GM18511 (cell line): Measurements from ENCODE around the gene KIF12.
"Not testable (repeated sequence)": the region's sequence is repeated elsewhere in the genome, so short reads cannot be mapped to it uniquely, and the experiment has no call there.

Experiments
- ATAC-seq: cut with Tn5 transposase; IDR thresholded peaks from one replicate; pipeline ENCODE4 v1.9.1; 2021; ENCODE audit warnings: mild to moderate bottlenecking, moderate library complexity; ENCODE audit not compliant: unreplicated experiment

Gene KIF12

DNA sequence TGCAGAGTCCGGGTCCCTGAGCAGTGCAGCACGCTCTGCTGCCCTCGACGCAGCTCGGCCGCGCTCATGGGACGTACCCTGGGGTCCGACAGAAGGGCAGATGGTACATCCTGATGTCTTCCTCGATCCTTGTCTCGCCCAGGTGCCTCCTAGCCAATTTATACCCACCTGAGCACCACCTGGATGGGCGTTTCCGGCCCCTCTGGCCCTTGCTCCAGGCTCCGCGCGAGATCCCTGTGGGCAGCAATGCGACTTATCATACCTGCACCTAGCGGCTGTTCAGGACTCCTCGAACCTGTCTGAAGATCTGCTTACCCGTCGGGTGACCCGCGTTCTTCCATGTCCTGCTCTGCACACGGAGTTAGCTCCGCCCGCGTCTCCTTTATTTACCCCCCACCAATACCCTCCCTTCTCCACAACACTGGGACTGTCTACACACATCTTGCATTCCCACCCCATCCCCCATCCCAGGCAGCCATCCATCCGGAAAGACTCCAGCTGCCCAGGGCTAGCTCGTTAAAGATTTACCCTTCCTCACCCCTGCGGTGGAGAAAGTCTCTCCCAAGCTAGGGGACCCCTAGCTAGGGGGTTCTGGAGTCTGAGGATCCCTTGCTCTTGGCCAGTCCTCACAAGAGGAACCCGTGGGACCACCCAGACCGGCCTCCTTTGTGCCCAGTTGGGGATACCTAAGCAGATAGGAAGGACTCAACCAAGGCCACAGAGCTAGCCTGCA, at the start of gene KIF12:
TSS of gene KIF12 (minus strand) at position 357 of the 733 bp plus-strand sequence. CDS start at position 341, 16 bp downstream.
- ATAC-seq, result no peak

DNA sequence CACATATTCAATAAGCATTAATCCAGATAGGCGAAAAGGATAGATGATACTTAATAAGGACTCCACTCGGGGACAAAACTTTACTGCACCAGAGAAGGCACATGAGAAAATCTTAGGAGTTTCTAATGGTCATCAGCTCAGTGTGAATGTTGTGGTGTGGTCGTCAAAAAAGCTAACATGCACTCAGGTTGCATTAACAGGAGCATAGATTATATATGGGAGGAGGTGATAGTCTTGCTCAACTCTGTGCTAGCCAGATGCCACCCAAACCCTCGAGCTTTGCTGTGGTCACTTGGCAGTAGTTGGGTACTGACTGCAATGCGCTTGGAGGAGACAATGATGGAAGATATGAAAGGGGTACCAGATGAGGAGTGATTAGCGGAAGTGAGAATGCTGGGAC, 47.6 kb upstream of the KIF12 start:
- ATAC-seq, result no peak

DNA sequence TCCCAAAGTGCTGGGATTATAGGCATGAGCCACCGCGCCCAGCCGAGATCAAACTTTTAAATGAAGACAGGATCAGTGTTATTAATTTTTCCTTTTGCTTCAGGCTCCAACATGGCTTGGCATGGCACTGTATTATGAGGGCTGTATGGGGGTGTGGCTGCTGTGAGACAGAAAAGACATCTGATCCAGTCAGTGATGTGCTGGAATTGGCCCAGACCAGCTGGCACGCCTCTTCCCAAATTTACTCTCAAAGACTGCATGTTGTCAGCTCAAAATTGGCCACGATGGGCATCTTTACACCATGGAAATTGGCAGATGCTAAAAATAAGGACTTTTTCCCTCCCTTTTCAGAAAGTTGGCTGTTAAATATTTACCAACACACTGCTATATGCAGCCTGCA, 44.1 kb upstream of the KIF12 start:
- no peak for ATAC-seq

DNA sequence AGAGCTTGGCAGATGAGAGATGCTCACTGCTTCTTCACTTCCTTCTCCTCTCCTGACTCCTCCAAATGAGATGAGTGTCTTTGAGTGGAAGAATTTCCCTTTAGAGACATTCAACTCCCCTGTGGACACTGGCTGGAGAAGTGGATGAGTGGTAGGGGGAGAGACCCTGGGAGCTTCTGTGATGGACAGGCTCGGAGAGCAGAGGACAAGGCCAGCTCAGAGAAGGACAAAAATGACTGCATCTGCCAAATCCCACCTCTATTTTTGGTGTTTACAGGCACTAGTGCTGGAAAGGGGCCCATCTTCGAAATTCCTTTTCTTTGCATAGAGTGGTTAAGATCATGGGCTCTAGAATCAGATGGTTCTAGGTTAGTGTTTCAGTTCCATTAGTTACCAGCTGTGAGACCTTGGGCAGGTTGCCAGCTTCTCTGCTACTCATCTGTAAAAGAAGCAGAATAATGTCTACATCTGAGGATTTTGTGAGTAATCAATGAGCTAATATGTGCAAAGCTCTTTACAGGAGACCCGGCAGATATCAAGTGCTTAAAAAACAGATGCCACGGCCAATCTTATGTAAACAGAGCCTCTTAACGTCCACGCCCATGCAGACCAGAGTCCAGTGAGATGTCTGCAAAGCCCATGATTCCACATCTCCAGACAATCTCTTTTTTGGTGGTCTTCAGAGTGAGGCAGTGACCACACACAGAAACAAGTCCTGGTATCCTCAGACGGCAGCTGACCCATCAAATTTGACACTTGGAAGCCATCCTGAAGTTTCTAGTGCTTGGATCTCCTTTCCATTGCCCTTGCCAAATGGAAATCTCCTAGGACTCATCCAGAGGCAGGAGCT, 42.7 kb upstream of the KIF12 start:
- ATAC-seq, result no peak

DNA sequence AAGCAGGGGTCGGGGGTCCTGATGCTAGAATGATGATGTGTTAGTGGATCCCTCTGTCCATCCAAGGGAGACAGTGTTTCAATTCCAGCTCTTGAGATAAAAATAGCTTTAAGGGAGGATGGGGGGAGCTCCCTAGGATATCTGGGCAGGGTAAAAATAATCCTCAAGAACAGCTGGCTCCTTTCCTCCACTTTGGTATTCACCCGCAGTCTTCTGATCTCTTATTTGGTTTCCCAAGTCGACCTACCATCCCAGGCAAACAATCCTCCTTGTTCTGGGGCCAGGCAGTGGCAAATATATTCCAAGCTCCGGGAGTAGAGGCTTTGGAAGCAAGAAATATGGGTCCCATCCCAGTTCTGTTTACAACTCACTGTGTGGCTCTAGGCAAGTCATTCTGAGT, 41.8 kb upstream of the KIF12 start:
- ATAC-seq, result no peak

DNA sequence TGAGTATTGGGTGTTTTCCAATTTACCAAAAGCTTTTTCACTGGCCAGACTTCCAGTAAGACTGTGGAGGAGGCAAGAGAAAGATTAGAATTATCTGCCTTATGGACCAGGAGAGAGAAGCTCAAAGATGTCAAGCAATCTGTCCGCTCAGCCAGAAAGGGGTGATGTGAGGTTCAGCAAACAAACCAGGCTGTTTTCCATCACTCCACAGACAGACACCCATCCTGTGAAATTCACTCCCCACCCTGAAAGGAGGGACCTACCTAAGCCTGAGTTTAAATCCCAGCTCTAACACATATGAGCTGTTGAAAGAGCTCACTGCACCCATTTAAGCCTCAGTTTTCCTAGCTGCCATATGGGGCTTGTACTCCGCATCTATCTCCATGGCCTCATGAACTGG, 41.3 kb upstream of the KIF12 start:
- ATAC-seq, result no peak

DNA sequence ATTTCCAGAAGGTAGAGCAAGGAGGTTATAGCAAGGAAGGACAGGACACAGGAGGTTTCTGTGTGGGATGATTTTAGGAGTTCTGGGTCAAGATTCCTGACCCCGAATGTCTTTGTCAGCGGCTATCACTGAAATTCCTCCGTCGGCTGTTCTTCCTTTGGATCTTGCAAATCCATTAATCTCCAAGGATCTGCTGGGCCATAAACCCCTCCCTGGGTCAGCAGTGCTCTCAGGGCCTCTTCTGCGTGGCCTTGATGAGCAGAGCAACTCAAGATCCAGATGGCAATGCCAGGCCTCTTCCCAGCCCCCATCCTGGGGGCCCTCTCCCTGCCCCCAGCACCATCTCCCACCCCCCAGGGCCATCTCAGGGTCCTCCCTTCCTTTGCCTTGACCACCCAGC, 40.0 kb upstream of the KIF12 start:
- ATAC-seq, result no peak

DNA sequence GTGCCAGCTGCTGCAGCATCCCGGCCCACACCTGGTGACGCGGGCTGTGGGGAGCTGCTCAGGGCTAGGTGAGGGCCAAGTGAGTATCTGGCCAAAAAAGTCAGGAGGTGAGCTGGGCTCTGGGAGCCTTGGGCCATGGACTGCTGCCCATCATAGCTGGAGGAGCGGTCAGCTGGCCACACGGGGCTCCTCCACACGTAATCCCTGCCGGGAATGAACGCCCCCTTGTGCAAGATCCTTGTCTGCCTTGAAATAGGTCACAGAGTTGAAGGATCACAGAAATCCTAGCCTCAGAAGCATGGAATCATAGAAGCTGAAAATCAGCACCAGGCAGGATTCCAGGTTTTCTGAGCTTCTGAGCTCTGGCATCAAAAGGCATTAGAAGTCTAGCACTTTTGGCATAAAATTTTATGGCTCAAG, 39.5 kb upstream of the KIF12 start:
- no peak for ATAC-seq

DNA sequence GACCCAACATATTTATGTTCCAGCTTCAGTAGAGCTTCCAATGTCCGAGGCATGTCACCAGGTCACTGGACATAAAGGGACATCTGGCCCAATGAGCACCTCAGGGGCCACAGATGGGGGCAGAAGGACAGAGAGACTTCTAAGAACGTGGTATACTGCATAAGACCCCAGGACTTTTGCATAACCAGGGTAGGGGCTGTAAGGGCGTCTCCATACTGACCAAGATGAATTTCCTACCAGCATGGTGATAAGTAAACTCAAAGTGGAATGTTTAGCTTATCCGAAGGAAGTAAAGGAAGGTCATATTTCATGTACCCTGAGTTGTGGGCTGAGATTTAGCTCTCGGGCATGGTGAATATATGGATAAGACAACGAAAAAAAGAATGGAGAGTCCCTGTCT, 38.7 kb upstream of the KIF12 start:
- ATAC-seq, result no peak

DNA sequence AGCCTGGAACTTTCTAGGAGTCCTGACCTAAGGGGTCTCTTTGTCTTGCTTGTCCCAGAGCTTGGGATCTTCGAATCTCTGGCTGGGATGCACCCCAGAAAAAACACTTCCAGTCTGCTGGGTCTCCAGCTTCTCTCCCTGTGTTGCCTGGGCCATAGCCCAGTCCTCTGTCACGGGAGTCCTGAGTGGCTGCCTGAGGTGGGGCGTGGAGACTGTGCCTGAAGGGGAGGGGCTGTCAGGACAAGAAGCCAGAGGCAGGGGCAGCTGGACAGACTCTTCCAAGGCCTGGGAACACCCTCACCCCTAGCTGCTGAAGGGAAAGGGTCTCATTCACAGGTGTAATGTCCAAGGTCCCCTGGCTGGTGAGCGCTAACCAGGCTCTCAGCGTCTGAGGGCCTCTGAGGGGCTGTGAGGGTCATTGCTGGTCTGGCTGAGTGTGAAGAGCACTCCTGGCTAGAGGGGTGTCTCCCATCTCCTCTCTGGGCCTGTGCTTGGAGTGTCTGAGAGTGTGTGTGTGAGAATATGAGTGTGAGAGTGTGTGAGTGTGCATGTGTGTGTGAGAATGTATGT, 35.8 kb upstream of the KIF12 start:
- ATAC-seq, result no peak

DNA sequence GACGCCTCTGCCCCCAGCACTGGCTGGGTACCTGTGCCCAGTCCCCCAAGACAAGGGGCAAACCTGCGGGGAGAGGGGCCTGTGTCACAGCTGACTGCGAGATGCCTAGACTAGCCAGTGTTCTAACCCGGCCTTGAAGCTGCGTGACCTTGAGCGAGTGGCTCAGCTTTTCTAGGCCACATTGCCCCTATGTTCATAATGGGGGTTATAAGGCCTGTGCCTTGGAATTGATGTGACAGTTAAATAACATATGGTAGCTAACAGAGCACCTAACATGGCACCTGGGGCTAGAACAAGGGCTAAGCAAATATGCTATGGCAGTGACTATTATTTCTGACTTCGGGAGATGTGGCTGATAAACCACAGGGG, 33.4 kb upstream of the KIF12 start:
- ATAC-seq, result no peak

DNA sequence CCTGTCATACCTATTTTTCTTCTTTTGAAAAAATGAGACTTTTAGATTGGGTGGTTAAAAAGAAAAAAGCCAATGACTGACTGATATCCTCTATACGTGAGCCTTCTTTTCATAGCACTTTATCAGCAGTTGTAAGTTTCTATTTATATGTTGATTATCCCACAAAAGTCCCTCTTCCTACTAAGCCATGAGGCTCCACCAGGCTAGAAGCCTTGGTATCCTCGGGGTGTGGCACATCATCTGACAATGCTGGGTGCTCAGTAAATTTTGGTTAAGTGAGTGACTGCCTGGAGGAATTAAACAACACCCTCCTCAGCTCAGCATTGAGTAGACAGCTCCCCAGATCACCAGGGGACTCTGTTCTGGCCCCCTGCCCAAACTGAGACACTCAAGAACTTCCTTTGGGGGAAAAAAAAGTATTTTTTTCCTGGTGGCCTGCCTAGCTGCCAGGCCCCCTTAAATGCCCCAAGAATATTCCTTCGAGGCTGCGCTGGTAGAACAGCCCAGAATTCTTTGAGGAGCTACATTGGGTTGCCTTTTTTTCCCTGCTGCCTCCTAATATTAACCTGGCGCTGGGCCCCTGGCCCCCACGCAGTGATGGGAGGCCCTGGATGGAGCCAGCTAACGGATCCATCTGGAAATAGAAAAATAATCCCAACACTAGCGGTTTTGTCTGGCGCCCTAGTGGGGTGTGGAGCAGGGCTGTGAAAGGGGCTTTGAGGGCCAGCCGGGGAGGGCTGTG, 32.9 kb upstream of the KIF12 start:
- ATAC-seq, result no peak

DNA sequence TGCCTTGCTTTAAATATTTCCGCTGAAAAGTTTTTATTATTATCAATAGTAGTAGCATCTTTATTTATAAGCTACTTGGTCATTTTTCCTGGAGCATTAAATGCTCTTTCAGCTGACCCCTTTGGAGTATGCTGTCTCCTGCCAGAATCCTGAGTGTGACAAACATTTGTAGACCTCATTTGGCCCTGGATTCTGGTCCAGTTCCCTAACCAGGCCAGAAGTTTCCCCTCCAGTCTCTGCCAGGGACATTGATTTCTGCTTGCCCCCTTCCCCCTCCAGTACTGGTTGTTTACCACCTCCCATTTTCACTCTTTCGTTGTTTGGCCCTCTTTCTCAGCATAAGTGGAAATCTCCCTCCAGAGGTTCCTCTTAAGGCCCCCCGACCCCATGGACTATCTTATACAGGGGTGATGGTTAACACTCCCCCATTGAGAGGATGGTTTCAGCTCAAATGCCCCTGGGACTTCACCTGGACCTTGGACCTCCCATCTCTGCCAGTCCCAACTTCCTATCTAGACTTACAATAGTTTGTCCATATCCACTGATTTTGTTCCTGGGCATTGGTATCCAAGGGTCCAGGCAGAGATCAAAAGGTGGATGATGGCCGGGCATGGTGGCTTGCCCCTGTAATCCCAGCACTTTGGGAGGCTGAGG, 31.7 kb upstream of the KIF12 start:
- ATAC-seq, result no peak

DNA sequence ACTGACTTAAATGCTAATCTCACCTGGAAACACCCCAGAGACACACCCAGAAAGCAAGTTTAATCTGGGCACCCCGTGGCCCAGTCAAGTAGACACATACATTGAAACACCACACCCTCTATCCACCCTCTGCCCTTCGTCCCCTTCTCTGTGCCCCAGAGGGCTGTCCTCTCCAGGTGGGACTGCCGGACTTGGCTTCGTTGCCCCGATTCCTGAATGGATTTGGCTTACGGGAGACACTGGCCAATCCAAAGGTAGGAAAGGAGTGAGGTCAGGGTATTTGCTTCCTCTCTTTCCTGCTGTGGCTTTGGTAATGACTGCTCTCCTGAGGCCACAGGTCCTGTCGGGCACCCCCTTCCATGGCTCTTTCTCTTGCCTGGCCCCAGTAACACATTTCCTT, 31.0 kb upstream of the KIF12 start:
- ATAC-seq, result no peak

DNA sequence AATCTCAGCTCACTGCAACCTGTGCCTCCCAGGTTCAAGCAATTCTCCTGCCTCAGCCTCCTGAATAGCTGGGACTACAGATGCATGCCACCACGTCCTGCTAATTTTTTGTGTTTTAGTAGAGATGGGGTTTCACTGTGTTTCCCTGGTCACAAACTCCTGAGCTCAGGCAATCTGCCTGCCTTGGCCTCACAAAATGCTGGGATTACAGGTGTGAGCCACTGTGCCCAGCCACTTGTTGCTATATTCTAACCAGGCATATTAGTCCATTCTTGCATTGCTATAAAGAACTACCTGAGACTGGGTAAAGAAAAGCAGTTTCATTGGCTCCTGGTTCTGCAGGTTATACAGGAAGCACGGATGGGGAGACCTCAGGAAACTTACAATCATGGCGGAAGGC, 29.7 kb upstream of the KIF12 start:
- ATAC-seq, result not testable (repeated sequence)

DNA sequence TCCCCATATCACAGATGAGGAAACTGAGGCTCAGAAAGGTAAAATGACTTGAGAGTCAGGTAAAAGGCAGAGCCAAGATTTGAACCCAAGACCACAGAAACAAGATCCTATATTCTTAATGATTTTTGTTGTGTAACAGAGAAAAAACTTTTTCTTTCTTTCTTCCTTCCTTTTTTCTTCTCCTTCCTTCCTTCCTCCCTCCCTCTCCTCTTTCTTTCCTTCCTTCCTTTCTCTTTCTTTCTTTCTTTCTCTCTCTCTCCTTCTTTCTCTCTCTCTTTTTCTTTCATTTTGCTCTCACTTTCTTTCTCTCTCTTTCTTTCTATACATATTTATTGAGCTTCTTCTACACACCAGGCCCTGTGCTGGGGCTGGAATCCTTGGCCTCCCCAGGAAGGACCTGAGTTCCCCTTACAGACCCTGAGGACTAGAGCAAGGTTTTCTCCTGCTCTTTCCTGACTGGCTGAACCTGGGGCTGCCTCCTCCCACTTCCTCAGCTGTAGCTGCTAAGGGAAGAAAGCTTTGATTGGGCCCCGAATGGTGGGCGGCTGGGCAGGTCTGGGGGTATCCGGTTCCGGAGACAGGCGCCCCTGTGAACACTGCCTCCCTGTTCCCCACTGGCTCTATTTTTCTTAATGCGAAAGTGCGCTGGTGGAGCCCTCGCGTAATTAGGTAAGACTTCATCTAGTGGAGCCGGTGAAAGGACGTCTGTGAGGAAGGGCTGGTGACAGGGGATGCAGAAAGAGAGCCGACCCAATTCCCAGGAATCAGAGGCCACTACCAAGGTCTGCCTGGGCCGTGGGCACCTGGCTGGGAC, 27.4 kb upstream of the KIF12 start:
- no peak for ATAC-seq

DNA sequence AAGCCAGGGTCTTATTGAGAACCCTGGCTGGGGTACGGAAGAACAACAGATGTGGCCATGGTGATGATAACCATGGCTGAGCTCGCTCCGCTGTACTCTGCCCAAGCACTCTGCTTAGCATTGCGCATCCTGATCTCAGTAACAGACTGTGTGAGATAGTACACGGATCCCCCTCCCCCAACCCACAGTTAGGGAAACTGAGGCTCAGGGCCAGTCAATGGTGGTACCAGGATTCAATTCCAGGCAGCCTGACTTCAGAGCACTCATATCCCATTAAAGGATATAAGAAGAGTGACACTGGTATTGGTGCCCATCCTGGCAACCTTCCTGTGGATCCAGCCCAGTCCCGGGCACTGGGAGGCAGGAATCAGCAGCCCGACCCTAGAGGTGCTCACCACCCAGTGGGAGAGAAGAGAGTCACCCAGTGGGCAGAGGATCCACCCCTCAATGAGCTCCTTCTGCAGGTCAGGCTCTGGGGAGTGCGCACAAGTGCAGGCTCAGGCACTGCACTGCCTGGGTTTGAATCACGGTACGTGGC, 26.5 kb upstream of the KIF12 start:
- ATAC-seq, result no peak

DNA sequence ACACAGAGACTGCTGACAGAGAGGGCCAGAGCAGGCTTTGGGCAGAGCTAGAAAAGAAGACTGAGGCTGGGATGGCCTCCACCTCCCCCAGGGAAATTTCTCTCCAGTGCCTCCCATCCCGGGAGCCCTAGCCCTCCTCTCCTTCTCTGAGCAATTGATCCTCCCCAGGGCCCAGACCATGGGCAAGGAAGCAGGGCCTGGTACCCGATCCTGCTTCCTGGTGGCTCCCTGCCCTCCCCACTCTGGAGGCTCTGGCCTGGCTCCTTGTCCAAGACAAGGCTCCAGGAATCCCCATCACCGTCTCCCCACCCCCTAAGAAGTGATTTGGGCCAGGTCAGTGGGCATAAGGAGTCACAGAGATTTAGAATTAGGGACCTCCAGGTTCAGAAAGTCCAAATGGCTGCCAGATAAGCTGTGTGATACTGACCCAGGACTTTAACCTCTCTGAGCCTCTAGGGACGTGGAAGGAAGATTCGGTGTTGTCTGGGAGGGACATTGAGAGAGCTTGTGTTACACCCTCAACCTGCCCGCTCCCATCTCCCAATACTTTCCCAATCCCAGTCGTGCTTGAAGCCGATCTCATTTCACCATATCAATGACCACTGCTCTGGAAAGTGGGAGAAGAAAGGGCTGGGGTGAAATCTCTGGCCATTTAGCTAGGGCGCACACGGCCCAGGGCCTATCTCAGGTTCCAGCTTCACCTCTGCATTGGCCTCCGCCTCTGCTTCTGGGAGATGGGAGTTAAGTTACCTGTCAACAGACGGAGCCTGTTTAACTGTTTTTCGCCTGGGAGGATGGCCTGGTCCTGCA, 25.8 kb upstream of the KIF12 start:
- ATAC-seq, result no peak

DNA sequence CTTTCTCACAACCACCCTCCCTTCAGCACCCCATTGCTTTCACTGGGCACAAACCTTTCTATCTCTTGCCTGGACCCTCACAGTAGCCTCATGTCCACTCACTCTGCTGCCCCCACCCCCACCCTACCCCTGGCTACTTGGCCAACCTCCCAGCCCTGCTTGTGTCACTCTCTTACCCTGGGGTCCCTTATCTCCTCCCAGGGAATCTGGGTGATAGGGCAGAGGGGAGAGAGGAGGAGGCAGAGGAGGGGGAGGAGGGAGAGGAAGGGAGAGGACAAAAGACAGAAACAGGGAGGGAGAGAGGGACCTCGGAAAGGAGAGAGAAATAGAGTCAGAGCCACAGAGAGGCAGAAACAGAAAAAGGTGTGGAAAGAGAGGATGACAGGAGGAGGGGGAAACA, 25.0 kb upstream of the KIF12 start:
- no peak for ATAC-seq
